HepG2 (cell line): Measurements from ENCODE around the gene SMOC1.

ENCODE experiments used
- BORCS8-MEF2B ChIP-seq: sonication (generic); formaldehyde crosslinking; IDR thresholded peaks from 2 replicates; pipeline ENCODE4 v1.8.0; 2022; ENCODE audit warnings: mild to moderate bottlenecking, missing genetic modification reagents
- MAF1 ChIP-seq: sonication (generic); formaldehyde crosslinking; IDR thresholded peaks from 2 replicates; pipeline ENCODE4 v1.5.0; 2020; ENCODE audit warnings: missing genetic modification reagents, borderline replicate concordance
- SMAD1 ChIP-seq: sonication (generic); formaldehyde crosslinking; IDR thresholded peaks from 2 replicates; pipeline ENCODE4 v1.4.0; 2020; ENCODE audit warnings: missing genetic modification reagents, low read depth, mild to moderate bottlenecking, borderline replicate concordance
- ZNF274 ChIP-seq: sonication (generic); formaldehyde crosslinking; IDR thresholded peaks from 2 replicates; pipeline ENCODE4 v1.5.1; 2020; ENCODE audit warnings: mild to moderate bottlenecking, missing genetic modification reagents
- ZNF333 ChIP-seq: sonication (generic); formaldehyde crosslinking; IDR thresholded peaks from 2 replicates; pipeline ENCODE4 v1.4.0; 2020; ENCODE audit warnings: mild to moderate bottlenecking, missing genetic modification reagents, borderline replicate concordance
- ZSCAN31 ChIP-seq: sonication (generic); formaldehyde crosslinking; IDR thresholded peaks from 2 replicates; pipeline ENCODE4 v1.5.0; 2020; ENCODE audit warnings: low read depth, mild to moderate bottlenecking, missing genetic modification reagents
- TF ChIP-seq, protein P1 (sequence below): sonication (generic); formaldehyde crosslinking; IDR thresholded peaks from 2 replicates; pipeline ENCODE4 v1.4.0; 2020; ENCODE audit warnings: missing genetic modification reagents
- TF ChIP-seq, protein P2 (sequence below): sonication (generic); formaldehyde crosslinking; IDR thresholded peaks from 2 replicates; pipeline ENCODE4 v1.5.0; 2020; ENCODE audit warnings: mild to moderate bottlenecking, missing genetic modification reagents, moderate library complexity
- TF ChIP-seq, protein P3 (sequence below), 2 experiments: IDR thresholded peaks; 2 replicates each; pipeline ENCODE4 v1.6.1; 2011 to 2012; ENCODE audit warnings: low read length in 2 of 2, borderline replicate concordance in 1 of 2, low read depth in 1 of 2, mild to moderate bottlenecking in 1 of 2, moderate library complexity in 1 of 2
- TF ChIP-seq, protein P4 (sequence below): sonication (generic); formaldehyde crosslinking; IDR thresholded peaks from 2 replicates; pipeline ENCODE4 v1.5.1; 2020; ENCODE audit warnings: mild to moderate bottlenecking, missing genetic modification reagents, moderate library complexity
- TF ChIP-seq, protein P5 (sequence below): sonication (generic); formaldehyde crosslinking; IDR thresholded peaks from 2 replicates; pipeline ENCODE4 v1.5.0; 2020; ENCODE audit warnings: mild to moderate bottlenecking, missing genetic modification reagents, borderline replicate concordance
- TF ChIP-seq, protein P6 (sequence below): sonication (generic); formaldehyde crosslinking; IDR thresholded peaks from 2 replicates; pipeline ENCODE4 v1.8.0; 2022; ENCODE audit warnings: mild to moderate bottlenecking, missing genetic modification reagents, borderline replicate concordance

DNA sequence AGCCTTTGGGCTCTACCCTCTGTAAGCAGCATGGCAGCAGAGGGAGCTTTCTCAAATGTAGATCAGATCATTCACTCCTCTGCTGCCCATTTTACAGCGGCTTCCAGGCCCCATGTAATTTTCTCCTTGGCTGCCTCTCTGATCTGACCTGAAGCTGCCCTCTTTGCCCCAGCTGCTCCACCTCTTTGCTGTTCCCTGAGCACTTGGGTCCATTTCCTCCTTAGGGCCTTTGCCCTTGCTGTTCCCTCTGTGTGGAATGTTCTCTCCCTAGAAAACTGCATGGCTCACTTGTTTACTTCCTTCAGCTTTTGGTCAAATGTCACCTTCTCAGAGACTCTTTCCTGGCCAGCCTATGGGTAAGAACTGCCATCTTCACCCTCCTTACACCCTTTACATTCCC is 37.2 kb downstream of the SMOC1 start:
- TF ChIP-seq, protein P1, sequence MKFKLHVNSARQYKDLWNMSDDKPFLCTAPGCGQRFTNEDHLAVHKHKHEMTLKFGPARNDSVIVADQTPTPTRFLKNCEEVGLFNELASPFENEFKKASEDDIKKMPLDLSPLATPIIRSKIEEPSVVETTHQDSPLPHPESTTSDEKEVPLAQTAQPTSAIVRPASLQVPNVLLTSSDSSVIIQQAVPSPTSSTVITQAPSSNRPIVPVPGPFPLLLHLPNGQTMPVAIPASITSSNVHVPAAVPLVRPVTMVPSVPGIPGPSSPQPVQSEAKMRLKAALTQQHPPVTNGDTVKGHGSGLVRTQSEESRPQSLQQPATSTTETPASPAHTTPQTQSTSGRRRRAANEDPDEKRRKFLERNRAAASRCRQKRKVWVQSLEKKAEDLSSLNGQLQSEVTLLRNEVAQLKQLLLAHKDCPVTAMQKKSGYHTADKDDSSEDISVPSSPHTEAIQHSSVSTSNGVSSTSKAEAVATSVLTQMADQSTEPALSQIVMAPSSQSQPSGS = no peak
- TF ChIP-seq, protein P2, sequence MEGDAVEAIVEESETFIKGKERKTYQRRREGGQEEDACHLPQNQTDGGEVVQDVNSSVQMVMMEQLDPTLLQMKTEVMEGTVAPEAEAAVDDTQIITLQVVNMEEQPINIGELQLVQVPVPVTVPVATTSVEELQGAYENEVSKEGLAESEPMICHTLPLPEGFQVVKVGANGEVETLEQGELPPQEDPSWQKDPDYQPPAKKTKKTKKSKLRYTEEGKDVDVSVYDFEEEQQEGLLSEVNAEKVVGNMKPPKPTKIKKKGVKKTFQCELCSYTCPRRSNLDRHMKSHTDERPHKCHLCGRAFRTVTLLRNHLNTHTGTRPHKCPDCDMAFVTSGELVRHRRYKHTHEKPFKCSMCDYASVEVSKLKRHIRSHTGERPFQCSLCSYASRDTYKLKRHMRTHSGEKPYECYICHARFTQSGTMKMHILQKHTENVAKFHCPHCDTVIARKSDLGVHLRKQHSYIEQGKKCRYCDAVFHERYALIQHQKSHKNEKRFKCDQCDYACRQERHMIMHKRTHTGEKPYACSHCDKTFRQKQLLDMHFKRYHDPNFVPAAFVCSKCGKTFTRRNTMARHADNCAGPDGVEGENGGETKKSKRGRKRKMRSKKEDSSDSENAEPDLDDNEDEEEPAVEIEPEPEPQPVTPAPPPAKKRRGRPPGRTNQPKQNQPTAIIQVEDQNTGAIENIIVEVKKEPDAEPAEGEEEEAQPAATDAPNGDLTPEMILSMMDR (CRISPR knock-in tag) = no peak
- TF ChIP-seq, protein P3, sequence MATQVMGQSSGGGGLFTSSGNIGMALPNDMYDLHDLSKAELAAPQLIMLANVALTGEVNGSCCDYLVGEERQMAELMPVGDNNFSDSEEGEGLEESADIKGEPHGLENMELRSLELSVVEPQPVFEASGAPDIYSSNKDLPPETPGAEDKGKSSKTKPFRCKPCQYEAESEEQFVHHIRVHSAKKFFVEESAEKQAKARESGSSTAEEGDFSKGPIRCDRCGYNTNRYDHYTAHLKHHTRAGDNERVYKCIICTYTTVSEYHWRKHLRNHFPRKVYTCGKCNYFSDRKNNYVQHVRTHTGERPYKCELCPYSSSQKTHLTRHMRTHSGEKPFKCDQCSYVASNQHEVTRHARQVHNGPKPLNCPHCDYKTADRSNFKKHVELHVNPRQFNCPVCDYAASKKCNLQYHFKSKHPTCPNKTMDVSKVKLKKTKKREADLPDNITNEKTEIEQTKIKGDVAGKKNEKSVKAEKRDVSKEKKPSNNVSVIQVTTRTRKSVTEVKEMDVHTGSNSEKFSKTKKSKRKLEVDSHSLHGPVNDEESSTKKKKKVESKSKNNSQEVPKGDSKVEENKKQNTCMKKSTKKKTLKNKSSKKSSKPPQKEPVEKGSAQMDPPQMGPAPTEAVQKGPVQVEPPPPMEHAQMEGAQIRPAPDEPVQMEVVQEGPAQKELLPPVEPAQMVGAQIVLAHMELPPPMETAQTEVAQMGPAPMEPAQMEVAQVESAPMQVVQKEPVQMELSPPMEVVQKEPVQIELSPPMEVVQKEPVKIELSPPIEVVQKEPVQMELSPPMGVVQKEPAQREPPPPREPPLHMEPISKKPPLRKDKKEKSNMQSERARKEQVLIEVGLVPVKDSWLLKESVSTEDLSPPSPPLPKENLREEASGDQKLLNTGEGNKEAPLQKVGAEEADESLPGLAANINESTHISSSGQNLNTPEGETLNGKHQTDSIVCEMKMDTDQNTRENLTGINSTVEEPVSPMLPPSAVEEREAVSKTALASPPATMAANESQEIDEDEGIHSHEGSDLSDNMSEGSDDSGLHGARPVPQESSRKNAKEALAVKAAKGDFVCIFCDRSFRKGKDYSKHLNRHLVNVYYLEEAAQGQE (IDR thresholded peaks at IDR 0.05; ENCODE audit: borderline replicate concordance in 1 of 2, low read depth in 1 of 2, low read length in 2 of 2) = no peak
- no peak for TF ChIP-seq SMAD1
- TF ChIP-seq MAF1 (CRISPR knock-in tag) = no peak
- TF ChIP-seq, protein P4, sequence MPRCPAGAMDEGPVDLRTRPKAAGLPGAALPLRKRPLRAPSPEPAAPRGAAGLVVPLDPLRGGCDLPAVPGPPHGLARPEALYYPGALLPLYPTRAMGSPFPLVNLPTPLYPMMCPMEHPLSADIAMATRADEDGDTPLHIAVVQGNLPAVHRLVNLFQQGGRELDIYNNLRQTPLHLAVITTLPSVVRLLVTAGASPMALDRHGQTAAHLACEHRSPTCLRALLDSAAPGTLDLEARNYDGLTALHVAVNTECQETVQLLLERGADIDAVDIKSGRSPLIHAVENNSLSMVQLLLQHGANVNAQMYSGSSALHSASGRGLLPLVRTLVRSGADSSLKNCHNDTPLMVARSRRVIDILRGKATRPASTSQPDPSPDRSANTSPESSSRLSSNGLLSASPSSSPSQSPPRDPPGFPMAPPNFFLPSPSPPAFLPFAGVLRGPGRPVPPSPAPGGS = no peak
- no peak for TF ChIP-seq ZSCAN31
- TF ChIP-seq ZNF274 = no peak
- no peak for TF ChIP-seq BORCS8-MEF2B
- TF ChIP-seq, protein P5, sequence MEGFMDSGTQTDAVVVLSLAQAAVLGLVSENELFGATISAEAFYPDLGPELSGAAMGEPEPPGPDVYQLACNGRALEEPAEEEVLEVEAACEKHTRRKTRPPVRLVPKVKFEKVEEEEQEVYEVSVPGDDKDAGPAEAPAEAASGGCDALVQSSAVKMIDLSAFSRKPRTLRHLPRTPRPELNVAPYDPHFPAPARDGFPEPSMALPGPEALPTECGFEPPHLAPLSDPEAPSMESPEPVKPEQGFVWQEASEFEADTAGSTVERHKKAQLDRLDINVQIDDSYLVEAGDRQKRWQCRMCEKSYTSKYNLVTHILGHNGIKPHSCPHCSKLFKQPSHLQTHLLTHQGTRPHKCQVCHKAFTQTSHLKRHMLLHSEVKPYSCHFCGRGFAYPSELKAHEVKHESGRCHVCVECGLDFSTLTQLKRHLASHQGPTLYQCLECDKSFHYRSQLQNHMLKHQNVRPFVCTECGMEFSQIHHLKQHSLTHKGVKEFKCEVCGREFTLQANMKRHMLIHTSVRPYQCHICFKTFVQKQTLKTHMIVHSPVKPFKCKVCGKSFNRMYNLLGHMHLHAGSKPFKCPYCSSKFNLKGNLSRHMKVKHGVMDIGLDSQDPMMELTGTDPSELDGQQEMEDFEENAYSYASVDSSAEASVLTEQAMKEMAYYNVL = no peak
- TF ChIP-seq ZNF333 (CRISPR knock-in tag) = no peak
- TF ChIP-seq, protein P6, sequence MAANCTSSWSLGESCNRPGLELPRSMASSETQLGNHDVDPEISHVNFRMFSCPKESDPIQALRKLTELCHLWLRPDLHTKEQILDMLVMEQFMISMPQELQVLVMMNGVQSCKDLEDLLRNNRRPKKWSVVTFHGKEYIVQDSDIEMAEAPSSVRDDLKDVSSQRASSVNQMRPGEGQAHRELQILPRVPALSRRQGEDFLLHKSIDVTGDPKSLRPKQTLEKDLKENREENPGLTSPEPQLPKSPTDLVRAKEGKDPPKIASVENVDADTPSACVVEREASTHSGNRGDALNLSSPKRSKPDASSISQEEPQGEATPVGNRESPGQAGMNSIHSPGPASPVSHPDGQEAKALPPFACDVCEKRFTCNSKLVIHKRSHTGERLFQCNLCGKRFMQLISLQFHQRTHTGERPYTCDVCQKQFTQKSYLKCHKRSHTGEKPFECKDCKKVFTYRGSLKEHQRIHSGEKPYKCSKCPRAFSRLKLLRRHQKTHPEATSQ = no peak
